SW 1271 (cell line): ENCODE results near the gene HIVEP3.

ENCODE experiments used
- DNase-seq, 2 experiments: peaks; one replicate each; lab custom pipeline; 2025; lab: John Stamatoyannopoulos, UW

The HIVEP3 gene

DNA sequence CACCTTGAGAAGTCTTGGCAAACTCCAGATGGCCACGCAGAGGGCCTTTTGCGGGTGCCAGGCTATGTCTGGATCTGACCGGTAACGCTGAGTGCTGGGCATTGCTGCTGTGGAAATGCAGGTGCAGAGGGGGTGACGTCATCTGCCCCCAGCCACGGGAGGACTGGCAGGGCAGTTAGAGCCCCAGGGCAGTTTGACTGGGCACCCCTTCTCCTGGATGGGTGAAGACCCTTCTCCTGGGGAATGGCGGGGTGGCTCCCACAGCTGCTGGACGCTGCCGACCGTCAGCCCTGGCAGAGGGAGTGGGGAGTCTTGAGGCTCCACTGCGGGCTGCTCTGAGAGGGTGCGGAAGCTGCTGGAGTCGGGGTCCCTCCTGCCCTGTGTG is 421.7 kb downstream of the HIVEP3 start:
- DNase-seq: no peak

DNA sequence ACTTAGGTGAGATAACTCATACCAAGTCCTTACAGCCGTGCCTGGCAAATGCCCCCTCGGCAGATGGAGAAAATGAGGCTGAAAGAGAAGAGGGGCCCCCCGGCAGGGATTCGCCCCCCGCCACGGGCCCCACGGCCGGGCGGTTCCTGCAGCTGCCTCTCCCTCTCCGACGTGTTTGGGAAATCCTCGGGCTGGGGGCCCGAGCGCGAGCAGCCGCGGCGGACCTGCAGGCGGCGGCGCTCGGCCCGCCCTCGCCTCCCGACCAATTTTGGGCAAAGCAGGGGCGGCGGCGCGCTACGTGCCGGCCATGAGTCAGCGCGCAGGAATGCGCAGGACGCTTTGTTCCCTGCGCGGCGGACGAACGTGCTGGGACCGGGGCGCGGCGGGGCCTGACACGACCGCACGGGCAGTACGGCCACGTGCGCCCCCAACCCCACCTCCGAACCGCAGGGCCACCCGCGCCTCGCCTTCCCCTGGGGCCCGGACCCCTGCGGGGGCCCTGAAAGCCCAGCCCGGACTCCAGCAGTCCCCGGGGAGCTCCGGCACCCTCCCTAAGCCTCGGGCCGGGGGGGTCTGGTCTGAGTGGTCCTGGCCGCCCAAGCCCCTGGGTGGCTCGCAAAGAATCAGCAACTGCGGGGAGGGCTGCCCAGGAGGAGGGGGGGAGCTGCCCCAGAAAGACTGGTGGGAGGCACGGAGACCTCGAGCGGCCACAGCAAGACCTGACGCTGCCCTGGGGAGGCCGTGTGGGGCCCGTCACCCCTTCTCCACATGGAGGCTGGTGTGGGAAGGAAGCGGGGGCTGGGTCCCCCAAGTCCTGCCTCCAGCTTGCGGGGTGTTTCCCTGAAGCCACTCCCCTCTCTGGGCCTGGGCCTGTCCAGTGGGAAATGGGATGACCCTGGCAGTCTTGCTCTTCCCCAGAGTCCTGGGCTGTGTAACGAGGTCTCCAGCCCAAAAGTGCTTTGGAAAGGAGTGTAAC is 422.4 kb downstream of the HIVEP3 start:
- DNase-seq: peak; percentile 24 to 53

DNA sequence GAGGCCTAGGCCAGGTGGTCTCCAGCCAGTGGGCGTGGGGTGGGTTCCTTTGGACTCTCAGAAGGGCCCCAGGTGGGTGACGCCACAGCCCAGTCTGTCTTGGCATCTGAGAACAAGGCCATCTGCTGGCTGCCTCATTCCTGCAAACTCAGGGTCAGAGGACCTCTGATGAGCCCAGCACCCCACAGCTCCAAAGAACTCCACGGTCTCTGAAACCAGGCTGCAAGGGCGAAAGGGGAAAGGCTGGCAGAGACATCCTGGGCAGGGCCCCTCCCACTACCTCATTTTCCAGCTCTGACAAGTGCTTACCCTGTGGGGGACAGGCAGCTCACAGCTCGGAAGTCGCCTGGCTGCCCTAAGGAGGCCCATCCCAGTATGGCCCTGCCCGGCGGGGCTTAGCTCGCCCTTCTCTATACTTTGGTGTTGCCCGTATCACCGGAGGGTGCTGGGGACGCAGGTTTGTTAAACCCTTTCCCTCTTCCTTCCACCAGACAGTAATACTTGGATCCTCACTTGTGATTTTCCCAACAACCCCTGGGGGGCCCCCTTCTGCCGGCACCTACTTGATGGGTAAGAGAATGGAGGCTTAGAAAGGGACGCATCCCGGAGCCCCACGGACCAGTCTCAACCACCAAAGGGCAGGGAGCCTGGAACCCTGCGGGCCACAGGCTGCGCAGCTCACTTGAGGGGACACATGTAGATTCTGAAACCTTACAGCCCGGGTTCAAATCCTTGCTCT is 423.3 kb downstream of the HIVEP3 start:
- DNase-seq: peak in 1 of 2 experiments; percentile 43

DNA sequence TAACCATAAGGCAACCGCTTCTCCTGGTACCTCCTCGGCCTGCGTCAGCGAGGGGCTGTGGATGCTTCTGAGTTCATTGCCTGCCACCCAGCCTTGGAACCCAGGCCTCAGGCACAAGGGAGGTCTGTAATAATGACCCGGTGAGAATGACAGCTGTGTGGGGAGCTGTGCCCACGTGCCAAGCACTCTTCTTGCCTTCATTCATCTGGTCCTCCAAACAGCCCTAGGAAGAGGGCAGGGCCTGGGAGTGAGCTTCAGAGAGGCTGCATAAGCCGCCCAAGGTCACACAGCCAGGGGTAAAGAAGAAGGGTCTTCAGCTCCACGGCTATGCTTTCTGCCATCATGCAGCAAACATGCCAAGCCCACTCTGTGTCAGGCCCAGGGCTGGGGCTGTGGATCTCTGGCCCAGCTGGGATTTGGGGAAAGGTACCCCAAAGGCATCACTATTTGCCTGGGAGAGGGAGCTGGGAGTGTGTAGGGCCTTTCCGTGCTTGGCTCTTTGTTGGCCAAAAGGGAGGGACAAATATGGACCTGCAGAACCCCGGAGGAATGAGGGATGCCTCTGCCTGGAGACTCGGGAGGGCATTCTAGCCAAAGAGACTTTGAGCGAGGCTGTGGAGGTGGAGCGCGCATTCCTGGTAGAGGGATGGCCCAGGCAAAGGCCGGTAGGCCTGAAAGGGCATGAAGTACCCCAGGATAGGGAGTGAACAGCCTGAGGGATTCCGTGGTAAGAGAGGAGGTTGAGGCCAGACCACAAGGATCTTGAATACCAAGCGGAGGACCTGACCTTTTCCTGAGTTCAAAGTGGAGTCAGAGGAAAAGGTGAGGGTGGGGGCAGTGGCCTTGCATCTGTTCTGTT is 424.1 kb downstream of the HIVEP3 start:
- DNase-seq: no peak

DNA sequence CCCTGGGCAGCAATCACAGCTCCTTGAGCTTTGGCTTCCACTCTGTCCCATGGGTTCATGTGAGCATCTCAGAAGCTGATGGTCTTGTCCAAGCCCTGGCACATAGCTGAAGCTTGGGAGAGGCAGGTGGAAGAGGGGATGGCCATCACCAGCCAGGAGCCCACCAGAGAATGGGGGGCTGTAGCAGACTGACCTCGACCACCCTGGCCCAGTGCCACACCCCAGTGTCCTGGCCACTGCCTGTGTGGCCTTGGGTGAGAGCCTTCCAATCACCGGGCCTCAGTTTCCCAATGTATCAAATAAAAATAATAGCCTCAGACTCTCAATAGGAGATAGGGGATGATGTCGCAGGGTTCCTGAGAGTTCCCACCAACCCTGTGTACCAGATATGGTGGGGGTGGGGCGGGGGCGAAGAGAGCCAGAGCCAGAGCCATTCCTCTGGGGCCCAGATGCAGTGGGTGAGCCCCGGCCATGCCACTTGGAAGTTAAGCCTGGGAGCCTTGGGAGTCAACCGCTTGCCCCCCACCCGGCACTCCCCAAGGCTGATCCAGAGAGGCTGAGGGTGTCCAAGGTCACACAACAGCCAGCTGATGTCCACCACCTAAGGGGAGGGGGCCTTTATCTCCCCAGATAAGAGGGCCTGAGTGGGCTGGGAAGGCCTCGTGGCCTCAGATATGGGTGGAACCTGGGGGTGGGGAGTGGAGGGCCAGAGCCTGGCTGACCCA is 424.9 kb downstream of the HIVEP3 start:
- DNase-seq: no peak

DNA sequence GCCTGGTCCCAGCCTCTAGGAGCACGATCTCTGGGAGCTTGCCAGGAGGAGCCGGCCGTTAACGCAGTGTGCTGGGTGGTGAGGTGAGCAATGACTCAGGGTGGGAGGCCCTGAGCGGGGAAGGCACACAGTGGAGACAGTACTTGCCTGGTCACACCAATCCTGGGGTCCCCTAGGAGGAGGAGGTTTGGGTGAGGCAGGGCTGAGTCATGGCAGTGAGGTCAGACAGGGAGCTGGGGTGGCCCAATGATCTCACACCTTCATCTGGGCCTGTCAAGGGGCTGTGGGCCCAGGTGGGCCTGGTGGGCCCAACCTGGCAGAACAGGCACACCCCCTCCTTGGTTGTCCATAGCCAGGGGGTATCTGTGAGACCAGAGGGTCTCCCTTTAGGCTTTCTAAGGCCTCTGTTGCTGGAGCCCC is 425.6 kb downstream of the HIVEP3 start:
- no peak for DNase-seq

DNA sequence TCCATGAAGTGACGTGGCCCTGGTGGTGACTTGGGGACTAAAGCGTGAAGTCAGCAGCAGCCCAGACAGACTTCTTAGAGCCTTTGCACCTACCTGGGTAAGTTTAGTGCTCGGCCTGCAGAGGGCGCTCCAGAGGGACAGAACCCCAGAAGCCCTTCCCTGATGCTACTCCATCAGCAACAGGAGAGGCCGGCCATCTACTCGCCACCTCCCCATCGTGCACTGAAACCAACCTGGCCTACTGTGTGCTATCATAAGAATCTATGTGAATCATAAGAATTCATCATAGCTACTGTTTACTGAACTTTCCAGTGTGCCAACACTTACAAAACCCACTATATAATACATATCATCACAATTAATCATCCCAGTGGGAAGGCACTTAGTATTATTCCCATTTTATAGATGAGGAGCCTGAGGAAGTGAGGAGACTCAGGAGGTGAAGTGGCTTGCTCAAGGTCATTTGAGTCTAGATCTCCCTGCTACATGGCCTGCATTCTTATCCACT is 426.3 kb downstream of the HIVEP3 start:
- peak in 1 of 2 experiments; percentile 32 for DNase-seq

DNA sequence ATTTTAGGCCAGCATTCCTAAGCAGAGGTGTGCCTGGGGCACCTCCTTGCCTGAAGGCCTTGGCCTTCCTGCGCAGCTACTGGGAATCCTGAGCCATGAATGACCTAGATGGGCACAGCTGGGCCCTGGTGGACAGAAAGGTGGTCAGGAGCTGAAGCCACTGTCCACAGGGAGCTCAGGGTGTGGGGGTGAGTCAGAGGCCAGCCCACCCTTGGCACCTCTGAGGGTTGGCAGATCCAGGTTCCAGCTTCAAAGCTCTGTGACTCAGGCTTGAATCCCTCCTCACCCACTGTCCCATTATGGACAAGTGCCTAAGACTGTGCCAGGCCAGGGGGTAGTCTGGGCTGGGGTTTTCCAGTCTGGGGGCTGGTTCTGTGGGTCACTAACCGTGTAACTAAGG is 427.8 kb downstream of the HIVEP3 start:
- no peak for DNase-seq

DNA sequence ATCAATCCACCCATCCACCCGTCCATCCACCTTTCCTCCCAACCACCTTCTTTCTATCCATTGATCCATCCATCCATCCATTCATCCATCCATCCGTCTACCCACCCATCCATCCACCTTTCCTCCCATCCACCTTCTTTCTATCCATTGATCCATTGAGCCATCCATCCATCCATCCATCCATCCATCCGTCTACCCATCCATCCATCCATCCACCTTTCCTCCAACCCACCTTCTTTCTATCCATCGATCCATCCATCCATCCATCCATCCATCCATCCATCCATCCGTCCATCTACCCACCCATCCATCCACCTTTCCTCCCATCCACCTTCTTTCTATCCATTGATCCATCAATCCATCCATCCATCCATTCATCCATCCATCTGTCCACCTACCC is 429.2 kb downstream of the HIVEP3 start:
- no peak for DNase-seq

DNA sequence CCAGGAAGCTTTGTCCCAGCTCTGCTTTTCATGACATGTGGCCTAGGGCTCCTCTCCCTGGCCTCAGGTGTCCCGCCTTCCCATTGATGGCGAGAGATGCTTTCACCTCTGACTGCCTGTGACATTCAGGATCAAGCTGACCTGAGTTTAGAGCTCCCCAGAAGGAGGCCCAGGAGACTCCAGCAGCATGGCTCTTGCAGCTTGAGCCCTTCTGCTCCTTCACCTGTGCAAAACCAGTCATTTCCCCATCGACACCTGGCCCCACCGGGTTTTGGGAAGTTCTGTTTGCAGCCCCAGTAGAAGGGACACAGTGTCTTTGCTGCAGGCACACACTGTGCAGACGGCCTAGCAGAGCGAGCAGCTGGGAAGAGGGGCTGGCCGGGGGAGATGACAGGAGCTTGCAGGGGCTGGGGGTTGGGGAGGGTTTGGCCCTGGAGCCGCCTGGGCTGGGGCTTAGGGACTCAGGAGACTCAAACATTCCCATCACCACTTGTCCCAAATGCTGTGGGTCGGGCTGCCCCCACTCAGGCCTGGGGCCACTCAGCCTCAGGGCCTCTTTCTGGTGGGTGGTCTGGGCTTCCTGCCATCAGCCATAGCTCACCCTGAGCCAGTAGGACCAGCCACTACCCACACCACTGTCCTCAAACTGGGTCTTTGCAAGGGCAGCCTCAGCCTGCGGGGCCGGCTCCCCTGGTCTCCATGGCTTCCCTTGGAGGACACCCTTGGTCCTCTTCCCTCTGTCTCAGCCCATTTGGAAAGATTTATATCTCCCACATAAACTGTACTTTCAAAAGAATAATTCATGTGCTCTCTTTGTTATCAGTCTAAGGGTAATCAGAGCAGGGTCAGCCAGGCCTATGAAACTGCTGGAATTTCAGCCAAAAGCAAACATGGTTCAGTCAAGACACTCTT is 430.4 kb downstream of the HIVEP3 start:
- no peak for DNase-seq

DNA sequence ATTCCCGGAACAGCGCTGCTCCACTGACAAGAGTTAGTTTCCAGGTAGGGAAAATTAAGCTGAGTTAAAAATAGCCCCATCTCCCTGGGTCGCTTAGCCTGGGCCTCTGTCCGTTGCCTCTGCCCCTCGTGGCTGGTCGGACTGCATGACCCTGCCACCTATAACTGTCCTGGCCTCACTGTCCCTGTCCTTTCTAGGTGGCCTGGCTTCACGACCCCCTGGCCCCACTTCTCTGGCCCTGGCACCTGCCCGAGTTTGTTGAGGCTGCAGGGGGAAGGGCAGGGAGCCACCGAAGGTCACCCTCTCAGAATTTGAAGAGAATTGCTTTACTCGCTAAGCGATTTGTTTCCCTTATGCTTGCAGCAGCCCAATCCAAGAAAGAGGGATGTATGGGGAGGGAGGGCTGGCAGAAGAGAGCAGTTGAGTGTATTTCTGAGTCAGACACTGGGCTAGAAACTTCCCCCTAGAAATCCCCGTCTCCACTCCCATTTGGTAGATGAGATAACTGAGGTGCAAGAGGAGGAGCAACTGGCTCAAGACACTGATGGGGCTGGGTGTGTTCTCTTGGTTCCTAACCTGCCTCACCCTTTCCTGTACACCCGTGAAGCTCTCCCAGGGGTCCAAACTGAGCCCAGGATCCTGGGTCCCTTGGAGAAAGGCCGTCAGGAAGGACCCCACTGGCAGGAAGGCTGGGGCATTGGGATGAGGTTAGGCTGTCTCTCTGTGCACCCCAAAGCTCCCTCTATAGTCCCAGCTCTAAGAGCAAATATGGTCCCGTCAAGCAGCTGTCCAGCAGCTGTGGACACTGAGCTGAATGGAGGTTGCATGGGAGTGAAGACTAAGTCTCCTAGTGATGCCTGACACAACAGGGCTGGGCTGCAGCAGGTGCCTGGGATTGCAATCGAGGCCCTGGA is 431.3 kb downstream of the HIVEP3 start:
- DNase-seq: peak in 1 of 2 experiments; percentile 39

DNA sequence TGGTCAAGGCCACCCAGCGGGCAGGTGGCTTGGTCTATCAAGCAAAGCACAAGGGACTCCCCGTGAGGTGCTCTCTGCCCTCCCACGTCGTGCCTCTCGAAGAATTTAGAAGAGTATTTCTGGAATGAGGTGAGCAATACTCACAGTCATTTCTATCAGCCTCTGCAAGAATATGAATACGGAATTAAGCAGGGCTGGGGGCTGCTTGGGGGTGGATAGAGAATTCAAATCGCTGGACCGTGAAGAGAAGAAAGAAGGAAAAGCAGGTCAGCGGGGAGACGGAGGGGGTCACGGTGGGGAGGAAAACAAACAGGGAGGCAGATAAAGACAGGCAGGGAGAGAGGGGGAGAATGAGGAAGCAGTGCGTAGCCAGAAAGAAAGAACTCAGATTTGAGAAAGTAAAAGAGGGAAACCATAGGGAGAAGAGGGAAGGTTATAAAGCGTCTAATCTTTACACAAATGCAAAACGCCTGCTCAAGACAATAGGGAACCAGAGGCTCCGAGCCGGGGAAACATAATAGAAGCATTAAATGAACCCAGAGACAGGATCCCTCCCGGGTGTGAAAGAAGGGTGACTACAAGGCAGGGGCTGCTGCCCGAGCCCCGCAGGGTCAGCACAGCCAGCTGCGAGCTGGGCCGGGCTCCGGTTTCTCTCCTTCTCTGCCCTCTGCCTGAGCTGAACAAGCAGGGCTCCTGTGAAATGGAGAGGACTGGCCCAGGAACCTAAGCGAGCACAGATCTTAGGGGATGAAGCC is 432.2 kb downstream of the HIVEP3 start:
- no peak for DNase-seq

DNA sequence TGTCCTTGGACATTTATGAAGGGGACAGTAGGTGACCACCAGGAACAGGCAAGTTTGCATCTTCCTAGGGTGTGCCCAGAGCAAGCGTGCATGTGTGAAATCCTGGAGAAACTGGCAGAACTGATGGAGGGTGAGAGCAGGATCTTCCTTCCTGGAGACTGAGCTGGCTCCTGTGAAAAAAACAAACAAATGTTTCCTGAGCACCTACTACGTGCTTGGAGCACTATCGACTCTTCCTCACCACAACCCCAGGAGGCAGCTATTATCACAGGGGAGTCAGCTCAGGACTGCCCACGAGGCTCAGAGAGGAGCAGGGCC is 432.7 kb downstream of the HIVEP3 start:
- no peak for DNase-seq

DNA sequence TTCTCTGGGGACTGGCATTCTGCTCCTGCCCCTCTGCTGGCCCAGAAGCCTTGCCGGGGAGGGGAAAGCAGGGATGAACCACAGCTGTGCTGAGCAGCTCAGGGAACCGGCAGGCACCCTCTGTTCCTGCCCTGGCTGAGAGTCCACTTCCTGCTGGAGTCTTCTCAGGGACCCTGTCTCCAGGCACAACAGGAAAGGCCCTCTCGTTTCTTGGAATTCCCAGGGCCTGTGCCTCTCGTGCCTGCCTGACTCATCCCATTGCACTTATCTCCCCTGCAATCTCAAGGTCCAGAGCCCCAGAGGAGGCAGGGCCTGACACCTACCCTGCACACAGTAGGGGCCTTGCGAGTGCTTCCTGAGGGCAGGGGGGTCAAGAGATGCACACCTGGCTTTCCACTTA is 433.1 kb downstream of the HIVEP3 start:
- peak in 1 of 2 experiments; percentile 6 for DNase-seq

DNA sequence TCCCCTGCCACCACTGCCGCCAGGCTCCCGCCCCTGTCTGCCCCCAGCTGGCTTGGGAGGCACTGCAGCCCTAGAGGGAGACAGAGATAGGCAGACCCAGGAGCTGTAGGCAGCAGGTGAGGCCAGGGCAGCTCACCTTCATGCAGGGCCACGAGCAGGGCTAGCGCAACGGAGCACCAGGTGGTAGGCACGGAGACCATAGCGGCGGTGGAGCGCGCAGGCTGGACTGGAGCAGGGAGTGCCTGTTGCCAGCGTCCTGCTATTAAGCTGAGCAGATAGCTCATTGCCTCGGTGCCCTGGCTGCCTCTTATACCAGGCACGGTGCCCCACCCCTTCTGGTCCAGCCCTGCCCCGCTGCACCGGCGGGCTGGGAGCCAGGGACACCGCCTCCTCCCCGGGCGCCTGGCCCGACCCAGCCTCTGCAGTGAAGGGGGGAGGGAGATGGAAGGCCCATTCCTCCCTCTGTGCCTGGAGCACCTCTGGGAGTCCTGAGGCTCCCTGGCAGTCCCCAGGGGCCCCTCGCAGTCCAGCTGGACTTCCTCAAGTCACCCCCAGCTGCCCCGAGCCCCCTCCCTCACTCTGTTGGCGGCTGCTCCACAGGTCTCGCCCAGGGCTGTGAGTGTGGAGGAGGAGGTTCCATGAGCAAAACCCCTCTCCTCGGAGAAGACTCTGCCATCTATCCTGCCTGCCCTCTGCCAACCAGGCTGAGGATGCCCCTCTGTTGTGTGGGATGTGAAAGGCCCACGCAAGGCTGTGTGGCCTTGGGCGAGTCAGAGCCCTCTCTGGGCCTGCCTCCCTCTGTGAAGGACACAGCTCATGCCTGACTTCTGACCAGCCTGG is 434.1 kb downstream of the HIVEP3 start, which contains the start of gene EDN2:
TSS of gene EDN2 (minus strand) at position 282 of the 840 bp plus-strand sequence. CDS start at position 200, 82 bp downstream.
- DNase-seq: no peak

DNA sequence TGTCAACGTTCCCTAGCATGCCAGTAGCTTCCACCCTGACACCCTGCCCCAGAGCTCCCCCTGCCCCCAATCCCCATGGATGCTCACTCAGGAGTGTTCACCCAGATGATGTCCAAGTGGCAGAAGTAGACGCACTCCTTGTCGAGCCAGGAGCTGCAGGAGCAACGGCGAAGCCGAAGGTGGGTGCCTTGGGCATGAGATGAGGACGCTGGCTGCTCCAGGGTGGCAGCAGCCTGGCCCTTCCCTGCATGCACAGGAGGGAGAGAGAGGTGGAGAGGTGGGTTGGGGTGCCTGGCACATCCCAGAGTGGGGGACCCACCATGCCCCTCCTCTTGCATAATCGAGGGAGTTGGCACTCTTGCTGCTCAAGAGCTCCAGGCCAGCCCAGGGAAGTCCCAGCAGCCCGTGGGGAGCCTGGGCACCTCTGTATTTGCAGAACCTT is 434.7 kb downstream of the HIVEP3 start:
- no peak for DNase-seq
